GM18519 (cell line): ENCODE measurements around the gene AHNAK.
"Not testable (repeated sequence)": the region's sequence is repeated elsewhere in the genome, so short reads cannot be mapped to it uniquely, and the experiment has no call there.

Experiments used
- ATAC-seq: cut with Tn5 transposase; IDR thresholded peaks from one replicate; pipeline ENCODE4 v1.9.1; 2021; ENCODE audit warnings: mild to moderate bottlenecking, moderate library complexity; ENCODE audit not compliant: unreplicated experiment, low FRiP score

Gene AHNAK

DNA sequence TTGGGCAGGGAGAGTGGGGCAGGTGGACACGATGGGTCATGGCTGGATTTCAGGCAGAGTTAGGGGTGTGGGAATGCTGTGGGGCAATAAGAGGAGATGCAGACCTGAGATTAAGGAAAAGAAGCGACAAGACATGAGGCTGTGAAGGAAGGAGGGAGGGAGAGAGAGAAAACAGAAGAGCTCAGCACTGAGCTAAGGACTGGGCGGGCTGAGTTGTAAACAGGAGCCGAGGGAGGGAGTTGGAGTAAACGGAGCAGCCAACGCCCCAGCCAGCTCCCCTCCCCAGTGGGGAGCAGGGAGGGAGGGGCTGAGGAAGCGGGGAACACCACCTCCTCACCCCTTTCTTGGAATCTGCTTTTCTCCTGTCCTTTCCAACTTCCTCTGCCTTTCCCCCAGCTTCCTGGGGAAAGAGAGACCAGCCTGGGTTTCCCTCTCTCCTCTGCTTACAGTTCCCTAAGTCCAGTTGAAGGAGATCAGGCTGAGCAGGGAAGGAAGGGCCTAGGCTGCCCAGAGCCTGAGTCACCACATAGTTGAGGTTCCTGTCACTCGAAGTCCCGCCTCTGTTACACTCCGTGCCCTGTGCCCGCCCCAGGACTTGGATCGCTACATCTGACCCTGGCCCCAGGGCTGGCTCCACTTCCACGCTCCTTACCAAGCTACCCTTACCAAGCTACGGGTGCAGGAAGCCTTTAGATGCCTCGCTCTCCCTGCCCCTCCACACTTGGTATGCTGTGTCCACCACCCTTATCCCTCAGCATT, 6.7 kb upstream of the AHNAK start:
- ATAC-seq: no peak

DNA sequence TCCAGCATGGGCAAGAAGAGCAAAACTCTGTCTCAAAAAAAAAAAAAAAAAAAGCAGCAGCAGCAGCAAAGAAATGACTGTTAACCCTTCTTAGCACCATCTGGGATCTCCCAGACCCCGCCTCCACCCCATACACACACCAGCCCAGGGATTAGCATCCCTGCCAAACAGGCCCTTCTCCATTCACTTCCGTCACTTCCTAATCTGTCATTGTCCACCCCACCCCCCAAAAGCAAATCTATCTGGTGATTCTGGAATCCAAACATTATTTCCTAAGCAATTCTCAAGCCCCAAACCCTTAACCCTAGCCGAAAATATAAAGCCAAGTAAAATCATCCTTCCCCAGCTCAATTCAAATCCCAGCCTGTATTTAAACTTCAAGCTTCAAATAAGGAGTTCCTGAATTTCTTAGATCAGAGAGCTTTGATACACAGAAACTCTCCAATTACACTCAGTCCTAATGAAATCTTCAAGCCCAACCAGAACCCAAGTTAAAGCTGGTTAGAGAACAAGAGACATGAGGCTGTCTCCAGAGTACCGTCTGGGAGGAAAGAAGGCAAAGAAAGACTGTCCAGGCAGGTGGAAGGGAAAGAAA, 6.0 kb upstream of the AHNAK start:
- ATAC-seq: no peak

DNA sequence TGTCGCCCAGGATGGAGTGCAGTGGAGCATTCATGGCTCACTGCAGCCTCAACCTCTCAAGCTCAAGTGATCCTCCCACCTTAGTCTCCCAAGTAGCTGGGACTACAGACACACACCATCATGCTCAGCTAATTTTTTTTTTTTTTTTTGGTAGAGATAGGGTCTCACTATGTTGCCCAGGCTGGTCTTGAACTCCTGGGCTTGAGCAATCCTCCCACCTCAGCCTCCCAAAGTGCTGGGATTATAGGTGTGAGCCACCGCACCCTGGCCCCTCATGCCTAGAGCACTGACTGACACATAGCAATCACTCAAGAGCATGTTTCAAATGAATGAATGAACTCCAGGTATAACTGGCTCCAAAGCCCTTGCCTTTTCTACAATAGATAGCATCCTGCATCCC, 3.9 kb upstream of the AHNAK start:
- not testable (repeated sequence) for ATAC-seq

DNA sequence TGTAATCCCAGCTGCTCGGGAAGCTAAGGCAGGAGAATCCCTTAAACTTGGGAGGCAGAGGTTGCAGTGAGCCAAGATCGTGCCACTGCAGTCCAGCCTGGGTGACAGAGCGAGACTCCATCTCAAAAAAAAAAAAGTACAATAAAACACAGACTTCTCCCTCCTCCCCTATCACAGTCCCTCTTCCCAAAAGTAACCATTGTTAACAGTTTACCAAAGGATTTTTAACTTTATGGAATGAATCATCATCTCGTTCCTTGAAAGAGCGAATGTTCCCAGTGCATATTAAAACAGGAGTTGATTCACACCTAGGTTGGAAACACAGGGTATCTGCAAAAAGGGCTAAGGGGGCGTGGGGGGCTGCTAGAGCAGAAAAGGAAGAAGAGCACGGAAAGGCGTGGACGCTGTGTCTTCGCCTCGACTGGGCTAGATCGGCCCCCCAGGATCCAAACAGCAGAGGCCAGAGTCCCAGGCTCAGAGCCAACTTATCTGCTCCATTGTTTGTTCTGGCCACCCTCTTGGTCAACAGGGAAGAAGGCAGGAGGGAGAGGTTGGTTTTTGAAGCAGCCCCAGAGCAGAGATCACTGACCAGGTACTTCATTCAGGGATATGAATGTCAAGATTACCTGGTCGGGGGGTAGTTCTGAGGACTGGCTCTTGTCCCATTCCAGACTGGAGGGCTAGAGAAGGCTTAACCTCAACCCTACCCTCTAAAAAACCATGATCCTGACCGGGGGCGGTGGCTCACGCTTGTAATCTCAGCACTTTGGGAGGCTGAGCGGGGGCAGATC, 2.1 kb upstream of the AHNAK start:
- ATAC-seq: no peak

DNA sequence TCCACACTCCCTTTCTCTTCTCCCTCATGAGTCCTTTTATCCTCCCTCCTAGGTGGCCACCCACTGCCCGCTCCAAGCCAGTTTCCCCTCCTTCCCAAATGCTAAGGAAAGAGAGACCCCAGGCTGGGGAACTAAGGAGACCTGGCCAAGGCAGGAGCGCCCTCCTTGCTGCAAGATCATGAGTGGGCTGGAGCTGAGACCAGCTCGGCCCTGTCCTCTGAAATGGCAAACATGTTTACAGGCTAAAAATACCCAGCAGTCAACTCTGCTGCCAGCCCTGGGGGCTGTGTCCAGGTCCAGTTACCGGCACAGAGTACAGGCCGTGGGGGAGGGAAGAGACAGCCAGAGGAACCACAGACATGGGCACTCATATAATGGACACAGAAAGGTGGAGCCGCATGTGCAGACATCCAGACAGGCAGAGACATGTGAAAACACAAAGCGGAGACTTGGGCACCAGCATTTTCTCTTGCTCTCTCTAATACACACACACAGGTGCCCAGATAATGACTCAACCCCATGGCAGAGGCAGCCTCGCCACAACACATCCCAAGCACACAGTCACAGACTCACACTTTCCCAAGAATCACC, 1.2 kb upstream of the AHNAK start:
- no peak for ATAC-seq

DNA sequence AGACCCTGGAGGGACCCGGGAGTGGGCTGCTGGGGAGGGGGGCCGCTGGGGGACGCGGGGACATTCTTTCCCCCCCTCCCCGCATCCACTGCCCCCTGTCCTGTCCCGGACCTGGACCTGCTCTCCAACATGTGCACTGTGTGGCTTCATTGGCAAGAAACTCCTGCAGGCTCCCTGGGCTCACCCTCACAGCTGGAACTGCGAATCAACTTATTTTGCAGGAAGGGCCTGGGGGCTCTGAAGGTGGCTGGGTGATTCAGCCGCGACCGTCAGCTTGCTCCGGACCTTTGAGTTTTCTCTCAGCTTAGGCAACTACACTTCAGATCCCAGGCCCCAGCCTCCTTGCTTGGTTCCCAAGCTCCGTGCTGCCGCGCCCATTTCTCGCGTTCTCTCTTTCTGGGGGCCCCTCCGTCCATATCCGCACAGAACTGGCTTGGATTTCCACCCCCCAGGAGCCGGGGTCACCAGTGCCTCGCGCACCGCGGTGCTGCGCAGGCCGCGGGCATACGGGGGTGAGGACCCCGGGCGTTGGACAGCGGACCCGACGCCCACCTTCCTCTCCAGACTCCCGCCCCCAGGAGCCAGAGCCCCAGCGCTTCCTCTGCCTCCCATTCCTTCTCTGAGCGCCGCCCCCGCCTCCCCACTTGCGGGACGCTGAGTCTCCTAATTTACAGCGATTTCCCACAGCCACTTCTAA, 471 bp upstream of the AHNAK start:
- no peak for ATAC-seq

DNA sequence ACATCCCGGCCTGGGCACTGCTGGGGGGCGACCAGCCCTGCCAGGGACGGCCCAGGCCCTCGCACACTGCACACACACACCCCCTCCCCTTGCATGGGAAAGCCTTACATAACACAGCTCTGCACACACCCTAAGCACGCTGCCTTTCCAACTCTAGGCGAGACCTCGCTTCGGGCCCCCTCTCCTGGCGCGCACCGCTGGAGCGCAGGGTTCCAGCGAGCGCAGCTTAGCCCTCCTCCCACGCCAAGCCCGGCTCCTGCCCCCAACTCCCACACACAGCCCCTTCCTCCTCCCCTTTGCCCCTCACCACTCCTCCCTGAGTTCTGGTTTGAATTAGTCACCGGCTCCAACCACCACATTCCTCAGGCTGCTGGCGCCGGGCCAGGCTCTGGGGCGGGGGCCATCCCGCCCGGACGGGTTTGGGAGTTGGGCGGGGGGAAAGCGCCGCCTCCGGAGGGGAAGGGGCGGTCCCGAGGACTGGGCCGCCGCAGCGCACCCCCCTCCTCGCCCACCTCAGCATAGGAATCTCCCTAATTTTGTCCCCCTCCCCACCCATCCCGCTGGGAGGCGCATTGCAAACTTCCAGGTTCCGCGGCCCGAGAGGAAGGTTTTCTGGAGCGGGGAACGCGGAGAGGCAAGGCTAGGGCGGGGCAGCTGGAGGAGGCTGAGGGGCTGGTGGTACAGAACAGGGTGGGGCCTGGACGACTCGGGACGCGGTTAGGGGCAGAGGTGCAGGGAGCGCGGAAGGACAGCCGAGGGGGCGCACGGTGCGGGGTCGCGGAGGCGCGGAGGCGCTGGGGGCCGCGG, 966 bp downstream of the AHNAK start:
- ATAC-seq: no peak

DNA sequence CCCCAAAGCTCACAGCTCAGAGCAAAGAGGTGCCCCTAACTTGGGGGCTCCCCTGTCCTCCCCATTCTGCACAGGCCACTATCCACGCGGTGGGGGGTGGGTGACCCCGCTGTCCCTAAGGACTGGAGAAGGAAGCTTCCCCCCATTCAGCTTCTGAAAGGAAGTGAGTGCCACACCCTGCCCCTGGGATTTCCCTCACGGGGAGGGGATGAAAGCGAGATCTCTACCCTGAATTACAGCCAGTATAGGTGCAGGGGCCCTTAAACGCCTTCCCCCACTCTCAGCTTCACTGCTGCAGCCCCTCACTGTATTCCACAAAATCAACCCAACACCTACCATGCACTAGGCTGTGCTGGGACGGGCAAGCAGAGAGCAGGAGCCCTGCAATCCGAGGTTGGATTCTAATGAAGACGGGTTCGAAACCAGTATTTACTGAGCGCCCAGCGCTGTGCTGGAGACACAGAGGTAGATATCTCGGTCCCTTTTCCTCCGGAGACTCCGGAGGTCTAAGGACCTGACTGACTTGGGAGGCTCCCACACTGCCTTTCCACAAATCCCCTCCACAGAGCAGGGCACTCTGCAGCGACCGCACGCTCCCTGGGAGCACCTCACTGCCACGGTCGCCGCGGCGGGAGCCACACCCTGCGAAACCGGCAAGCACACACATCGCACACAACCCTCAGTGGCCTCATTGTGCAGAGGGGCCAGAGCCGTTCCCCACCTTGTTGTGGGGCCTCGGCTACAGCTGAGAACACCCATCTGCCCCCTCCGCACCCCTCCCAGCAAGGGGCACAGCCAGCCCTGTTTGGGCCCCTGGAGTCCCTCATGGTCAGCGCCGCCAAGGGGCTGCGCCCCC, 1.8 kb downstream of the AHNAK start:
- no peak for ATAC-seq

DNA sequence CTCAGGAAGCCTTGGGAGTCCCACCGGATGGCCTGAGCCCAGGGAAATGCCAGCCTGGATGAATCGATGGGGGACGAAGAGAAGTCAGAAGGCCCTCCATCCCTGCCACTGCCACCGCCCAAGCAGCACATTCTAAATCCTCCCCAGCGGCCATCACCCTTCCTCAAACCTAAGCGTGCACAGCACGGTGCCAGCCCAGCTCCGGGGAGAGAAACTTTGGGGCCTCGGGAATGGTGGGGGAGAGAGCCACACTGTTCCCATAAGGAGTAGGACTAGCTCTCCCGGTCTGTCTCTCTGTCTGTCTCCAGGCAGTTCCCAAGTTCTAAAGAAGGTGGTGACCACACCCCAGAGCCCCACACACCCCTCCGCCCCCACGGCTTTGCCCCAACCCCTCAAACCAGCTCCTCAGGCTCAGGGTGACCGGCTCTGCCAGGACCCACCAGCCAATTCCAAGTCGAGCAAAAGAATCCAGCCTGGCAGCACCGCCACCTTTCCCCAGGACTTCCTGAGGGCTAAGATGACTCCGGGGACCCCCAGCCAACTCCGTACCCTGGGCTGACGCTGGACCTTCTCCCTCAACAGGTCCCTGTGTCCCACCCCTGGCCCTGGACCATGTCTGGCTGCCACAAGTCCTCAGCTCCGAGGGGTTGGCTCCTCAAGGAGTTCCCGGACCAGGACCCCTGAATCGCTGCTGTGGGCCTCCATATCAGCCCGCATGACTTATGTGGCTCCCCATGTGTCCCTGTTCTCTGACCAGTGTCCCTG, 2.7 kb downstream of the AHNAK start:
- no peak for ATAC-seq

DNA sequence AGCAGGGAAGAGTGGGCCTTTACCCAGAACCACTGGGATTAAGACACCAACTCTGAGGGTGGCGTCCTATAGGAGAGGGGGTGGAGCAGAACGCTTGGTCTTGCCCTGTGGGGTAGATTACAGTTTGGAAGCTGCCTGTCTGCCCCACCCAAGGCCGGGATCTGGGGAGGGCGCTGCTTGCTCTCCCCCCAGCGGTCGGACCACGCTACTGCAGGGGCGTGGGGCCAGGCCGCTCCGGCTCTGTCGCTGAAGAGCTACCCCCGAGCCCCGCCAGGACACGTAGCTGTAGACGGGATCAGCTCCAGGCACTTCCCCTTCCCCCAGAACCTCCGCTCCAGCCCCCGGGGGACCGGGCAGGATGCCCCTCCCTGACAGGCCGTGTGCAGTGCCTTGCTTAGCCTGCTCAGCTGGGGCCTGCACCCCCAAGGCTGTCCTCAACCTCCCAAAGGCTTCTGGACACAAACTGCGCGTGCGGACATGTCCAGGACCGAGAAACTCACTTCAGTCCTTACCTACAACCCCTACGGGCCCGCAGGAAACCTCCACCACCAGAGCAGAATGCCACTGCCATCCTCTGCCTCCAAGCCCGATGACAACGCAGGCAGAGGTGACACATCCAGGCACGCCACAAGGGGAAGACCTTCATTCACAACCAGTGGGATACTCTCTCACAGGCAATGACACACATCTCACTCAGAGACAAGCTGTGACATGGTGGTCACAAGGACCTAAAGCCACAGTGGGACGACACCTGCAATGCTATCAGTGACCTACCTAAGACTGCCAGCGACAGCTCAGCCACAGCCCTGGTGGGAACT, 3.6 kb downstream of the AHNAK start:
- no peak for ATAC-seq

DNA sequence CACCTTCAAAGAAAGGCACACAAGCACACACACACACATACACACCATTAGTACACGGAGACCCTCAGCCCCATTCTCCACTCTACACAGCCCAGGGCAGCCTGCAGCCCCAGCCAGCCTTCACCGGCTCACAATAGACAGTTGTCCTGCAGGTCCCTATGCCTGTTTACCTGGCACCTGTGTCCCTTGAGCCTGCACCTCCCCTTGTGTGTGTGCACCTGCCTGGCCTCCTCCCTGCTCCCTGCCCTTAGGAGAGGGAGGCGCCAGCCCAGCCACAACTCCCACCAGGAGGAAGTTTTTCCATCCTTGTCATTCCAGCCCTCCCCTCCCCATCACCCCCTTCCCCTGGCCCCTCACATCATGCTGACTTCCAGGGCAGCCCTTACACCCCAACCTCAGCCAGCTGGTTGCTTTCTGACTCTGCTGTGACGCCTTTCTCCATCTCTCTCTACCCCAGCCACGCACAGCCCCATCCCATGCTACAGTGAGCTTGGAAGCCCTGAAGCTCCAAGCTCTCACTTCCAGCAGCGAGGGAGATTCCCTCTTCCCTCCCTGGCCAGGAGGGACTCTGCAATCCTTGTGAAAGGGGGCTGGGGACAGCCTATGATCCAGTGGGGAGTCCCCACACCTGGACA, 4.4 kb downstream of the AHNAK start:
- no peak for ATAC-seq

DNA sequence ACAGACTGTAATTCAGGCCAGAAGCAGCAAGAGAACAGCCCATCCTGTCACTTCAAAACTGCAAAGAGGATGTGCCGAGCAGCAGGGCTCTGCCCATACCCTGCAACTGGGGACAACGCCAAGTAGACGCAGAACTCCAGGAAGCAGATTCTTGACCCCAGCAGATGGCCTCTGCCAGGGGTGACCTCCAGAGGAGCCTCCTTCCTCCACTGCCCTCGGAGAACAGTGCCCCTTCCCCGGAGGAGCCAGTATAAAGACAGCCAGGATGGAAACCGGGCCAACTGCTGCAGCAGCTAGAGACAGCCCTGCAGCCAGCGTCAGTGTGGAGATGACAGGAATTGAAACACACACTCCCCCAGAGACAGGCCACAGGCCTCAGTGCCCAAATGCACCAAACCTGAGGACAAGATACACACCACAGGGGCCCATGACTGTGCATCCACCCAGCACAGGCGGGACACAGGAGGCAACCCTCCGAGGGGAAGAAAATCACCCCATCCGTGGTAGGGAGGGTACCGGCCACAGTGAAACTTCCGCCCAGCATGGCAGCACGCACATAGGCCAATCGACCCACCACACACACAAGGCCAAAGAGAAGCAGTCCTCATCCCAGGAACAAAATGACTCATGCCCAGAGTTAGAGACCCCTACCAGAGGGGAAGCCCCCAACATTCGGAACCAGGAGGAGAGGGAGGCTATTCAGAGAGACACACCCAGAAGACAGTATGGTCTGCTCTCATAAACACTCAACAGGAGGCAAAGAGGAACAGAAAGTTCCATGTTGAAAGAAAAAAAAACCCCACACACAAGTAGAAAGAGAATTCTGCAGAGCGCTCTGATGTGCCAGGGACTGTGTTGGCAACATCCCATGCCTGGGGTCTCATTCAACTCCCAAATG, 5.6 kb downstream of the AHNAK start:
- ATAC-seq: no peak

DNA sequence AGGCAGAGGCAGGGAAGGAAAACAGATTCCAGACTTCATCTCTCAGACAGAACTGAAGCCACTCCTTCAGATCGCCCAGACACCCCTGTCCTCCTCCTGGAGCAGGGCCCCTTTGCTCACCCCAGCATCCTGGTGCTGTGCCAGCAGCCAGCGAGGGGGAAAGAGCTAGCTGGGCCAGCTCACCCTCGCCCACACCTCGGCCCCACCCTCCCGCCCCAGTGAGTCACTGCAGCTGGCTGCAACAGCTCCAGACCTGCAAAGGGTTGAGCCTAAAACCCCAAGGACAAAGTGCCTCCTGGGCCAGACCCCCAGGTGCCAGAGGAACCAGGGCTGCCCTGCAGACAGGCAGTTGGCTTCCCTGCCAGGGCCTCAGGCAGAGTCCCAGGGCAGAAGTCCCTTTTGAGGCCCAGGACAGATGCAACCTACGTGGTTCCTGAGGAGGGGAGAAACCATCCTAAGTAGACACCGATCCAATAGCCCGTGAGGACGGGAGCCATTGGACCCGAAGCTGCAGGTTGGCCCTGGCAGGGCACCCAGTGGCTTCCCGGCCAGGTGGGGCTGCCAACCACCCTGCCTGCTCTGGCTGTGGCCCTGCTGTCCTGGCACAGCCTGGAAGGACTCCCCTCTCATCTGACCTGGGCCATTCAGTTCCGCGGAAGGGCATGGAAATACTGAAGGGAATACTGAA, 7.2 kb downstream of the AHNAK start:
- ATAC-seq: no peak

DNA sequence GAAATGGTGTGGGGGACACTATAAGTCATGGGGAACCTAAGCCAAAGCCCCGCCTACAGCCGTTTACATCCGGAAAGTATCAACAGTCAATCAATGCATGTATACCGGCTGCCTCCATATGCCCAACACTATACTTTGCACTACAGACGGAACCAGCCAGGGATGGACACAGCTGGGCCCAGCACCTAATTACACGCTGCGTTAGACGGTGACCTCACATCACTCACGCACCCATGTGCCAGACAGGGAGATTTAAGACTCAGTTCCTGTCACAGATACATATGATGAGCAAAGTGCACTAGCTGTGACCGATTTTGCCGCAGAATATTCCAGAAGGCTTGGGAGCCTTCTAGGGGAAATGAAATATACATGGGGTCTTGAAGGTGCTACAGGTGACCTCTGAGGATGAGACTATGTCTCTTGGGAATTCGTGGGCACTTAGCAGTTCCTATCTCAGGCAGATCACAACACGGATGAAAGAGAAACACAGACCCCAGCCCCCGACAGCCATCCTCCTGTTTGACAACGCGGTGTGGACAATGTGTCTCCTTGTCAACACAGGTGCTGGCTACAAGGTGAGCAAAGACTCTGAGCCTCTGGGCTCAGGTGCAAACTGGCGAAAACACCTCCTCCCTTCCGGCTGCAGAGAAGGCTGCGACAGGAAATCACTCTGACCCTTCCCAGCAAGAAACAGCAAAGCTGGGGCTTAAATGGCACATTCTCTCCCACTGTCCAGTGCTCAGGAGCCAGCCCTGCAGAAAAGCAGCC, 8.0 kb downstream of the AHNAK start:
- no peak for ATAC-seq
